HUES6 (cell line): ENCODE data around the gene IP6K2.

Experiments
- H3K27ac ChIP-seq: 2 replicates; pipeline ENCODE4 v1.7.0; 2013; ENCODE audit warnings: low read depth, mild to moderate bottlenecking, low read length, inconsistent platforms
- H3K27me3 ChIP-seq: 2 replicates; pipeline ENCODE4 v1.6.1; 2013; ENCODE audit warnings: low read length; ENCODE audit not compliant: control insufficient read depth, insufficient read depth
- H3K36me3 ChIP-seq: 2 replicates; pipeline ENCODE4 v1.6.1; 2013; ENCODE audit warnings: low read length; ENCODE audit not compliant: control insufficient read depth, insufficient read depth
- H3K4me1 ChIP-seq: 2 replicates; pipeline ENCODE4 v1.6.1; 2013; ENCODE audit warnings: low read length; ENCODE audit not compliant: control insufficient read depth, insufficient read depth
- H3K4me3 ChIP-seq: 2 replicates; pipeline ENCODE4 v1.5.1; 2013; ENCODE audit warnings: low read depth, low read length
- H3K9ac ChIP-seq: one replicate; pipeline ENCODE4 v1.6.1; 2013; ENCODE audit warnings: mild to moderate bottlenecking, low read length
- H3K9me3 ChIP-seq: 2 replicates; pipeline ENCODE4 v1.6.1; 2013; ENCODE audit warnings: low read depth, low read length; ENCODE audit not compliant: control insufficient read depth, insufficient read depth

The IP6K2 gene

DNA sequence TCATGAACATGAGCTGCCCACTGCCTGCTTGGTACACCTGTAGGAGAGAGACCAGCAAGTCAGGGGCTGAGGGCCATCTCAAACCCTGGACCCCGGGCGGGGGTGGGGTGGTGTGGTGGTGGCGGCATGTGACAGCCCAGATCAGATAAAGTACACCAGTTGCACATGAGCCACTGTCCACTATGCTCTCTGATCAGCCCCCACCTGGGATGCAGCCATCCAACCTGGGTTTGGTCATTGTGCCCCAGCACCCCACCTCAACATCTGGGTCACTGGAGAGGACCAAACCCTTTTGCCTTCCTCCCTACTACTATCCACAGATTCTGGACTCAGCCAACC lies 28.3 kb downstream of the IP6K2 start:
- no peak overlapping the region for H3K27ac ChIP-seq
- H3K27me3 ChIP-seq = no peaks in the 10 kb centered on the region
- H3K4me3 ChIP-seq = no peak overlapping the region
- peaks cover 66% of the 10 kb centered on the region for H3K36me3 ChIP-seq
- no peak overlapping the region for H3K9ac ChIP-seq
- no peaks in the 10 kb centered on the region for H3K9me3 ChIP-seq
- H3K4me1 ChIP-seq = peaks cover 10% of the 10 kb centered on the region

DNA sequence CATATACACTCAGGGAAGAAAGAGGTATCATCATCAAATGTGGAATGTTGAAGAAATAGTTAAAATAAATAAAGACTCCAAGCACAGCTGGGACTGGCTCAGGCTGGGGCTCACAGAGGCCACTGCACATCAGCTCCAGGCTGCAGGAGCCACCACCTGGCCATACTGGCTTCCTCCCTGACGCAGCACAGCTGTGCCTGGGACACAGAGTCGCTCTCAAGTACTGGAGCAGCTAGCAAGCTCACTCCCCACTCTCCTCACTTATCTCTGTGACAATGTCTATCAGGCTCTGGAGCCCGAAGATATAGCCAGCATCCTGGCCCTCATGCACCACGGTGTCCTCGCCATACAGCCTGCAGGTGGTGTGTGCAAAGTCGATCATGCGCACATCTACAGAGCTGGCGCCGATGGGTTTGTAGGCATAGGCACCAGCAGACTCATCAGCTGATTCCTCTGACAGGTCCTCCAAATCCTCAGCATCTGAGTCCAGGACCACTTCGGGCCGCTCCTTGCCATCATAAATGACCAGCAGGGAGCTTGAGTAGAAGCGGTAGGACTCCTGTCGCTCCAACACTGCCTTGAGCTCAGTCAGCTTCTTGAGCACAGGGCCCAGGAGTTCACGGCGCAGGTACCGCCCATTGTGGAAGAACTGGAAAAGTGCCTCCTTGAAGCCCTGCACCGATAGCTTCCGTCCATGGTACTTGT lies 28.8 kb downstream of the IP6K2 start:
- H3K4me3 ChIP-seq = no peak overlapping the region
- H3K9me3 ChIP-seq = no peaks in the 10 kb centered on the region
- no peaks in the 10 kb centered on the region for H3K27me3 ChIP-seq
- peaks cover 9% of the 10 kb centered on the region for H3K4me1 ChIP-seq
- H3K27ac ChIP-seq = no peak overlapping the region
- peaks cover 61% of the 10 kb centered on the region for H3K36me3 ChIP-seq
- no peak overlapping the region for H3K9ac ChIP-seq

DNA sequence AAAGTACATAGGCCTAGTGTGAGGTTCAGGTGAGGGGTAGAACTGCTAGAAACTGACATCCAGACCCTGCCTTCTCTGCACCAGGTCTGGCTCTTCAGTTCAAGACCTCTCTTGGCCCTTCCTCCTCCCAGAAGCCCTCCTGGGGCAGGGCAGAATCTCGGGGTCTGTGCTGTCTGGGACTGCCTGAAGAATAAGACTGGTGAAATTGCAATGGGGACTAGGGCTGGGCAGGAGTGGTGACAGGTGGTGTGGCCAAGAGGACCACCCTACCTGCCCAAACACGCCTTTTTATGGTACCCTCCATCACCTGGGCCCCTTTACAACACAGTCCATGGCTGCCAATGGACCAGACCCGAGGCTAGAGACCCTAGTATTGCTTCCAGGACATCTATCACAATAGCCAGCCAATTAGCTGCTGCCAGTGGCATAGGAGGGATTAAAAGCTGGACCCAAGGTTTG lies 29.8 kb downstream of the IP6K2 start:
- Histone ChIP-seq H3K36me3 (peaks cover 60% of the 10 kb centered on the region), H3K4me1 (peaks cover 9% of the 10 kb centered on the region), H3K9me3 (no peaks in the 10 kb centered on the region), H3K9ac (no peak overlapping the region), H3K27ac (no peak overlapping the region), H3K27me3 (no peaks in the 10 kb centered on the region), H3K4me3 (no peak overlapping the region)

DNA sequence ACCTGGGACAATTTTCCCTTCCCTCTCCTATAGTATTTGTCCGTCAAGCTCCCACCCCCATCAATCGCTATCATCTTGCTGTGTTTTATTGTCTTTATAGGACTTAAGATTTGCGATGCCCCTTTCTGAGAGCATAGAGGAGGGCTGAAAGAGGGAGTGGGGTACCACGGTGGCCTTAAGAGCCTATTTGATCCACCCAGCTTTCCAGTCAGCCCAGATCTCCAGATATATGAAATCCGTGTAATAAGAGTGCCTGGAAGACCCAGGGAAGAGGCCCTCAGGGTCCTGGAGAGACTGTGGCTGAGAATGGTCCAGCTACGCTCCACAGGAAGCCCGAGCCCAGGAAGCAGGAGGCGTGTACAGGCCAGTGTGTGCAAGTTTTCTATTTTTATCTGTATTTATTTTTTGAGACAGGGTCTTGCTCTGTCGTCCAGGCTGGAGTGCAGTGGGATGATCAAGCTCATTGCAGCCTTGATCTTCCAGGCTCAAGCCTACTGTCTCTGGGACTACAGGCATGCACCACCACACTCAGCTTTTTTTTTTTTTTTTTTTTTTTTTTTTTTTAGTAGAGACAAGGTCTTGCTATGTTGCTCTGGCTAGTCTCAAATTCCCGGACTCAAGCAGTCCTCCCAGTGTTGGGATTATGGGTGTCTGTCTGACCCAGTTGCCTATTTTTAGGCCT lies 30.3 kb downstream of the IP6K2 start:
- Histone ChIP-seq H3K36me3 (peaks cover 60% of the 10 kb centered on the region), H3K4me3 (peak overlapping the region; percentile 99), H3K27ac (no peak overlapping the region)

DNA sequence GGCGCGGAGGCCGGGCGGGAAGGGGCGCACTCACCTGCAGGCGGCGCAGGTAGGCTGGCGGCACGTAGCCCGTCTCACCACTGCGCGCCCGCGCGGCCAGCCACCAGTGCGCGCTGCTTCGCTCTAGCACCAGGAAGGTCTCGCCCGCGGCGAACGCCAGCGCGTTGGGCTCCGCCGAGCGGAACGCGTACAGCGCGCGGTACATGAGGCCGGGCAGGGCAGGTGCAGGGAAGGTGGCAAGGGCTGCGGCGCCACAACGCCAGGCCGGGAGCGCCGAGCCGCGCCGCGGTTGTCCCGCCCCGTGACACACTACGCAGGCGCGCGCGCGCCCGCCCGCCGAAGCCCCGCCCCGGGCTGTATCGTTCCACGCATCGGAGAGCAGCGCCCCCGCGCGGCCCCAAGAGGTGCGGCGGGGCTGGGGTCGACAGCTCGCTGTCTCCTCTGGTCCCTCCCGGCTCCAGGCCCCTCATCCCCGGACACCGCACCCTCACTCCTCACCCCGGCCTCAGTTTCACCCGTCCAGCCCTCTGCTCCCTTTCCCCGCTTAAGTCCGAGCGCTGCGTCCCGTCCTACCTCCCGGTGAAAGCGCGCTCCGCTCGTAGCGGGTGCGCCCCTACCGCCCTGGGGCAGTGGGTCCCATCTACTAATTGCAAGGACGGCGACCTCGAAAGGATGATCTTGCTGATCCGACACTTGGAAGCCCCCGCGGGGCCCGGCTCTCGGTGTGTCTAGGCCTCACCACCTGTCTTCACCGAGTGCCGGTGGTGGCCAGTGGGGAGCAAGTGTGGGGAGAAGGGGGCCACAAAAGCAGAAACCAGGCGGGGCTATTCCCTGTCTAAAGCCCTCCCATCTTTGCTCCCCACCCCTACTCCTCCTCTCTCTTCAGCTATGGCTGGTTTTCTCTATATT lies 31.2 kb downstream of the IP6K2 start, which contains the start of gene NCKIPSD:
Gene NCKIPSD (minus strand): TSS at position 313 of the 909 bp plus-strand sequence. CDS start 108 bp downstream, at position 205.
- Histone ChIP-seq H3K9ac (peak within 1 kb of the TSS; percentile 96), H3K27ac (peak within 1 kb of the TSS; percentile 76), H3K4me1 (peaks cover 9% of the 10 kb centered on the region), H3K36me3 (peaks cover 61% of the 10 kb centered on the region), H3K27me3 (no peaks in the 10 kb centered on the region), H3K4me3 (peak within 1 kb of the TSS; percentile 99), H3K9me3 (no peaks in the 10 kb centered on the region)

More for the DNA sequence above, 30.3 kb downstream of the IP6K2 start:
- no peaks in the 10 kb centered on the region for H3K27me3 ChIP-seq
- H3K4me1 ChIP-seq = peaks cover 9% of the 10 kb centered on the region
- H3K9me3 ChIP-seq = no peaks in the 10 kb centered on the region
- H3K9ac ChIP-seq = no peak overlapping the region

DNA sequence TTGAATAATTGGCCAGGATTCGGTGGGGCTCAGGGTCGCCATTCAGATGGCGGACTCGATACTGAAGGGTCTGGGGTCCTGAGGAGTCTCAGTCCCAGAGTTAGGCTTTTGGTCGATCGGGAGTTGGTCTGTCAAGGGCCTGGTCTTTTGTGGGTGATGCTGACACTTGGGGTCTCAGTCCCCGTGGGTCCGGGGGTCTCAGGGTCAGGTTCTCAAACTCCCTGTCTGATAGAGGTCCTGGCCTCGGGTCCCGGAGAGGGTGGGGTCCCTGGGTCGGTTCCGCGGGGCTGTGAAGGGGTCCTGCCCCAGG lies 31.8 kb downstream of the IP6K2 start:
- peak overlapping the region; percentile 76 for H3K27ac ChIP-seq
- H3K27me3 ChIP-seq = no peaks in the 10 kb centered on the region
- no peaks in the 10 kb centered on the region for H3K9me3 ChIP-seq
- H3K4me1 ChIP-seq = peaks cover 9% of the 10 kb centered on the region
- peak overlapping the region; percentile 99 for H3K4me3 ChIP-seq
- peak overlapping the region; percentile 96 for H3K9ac ChIP-seq
- peaks cover 61% of the 10 kb centered on the region for H3K36me3 ChIP-seq

DNA sequence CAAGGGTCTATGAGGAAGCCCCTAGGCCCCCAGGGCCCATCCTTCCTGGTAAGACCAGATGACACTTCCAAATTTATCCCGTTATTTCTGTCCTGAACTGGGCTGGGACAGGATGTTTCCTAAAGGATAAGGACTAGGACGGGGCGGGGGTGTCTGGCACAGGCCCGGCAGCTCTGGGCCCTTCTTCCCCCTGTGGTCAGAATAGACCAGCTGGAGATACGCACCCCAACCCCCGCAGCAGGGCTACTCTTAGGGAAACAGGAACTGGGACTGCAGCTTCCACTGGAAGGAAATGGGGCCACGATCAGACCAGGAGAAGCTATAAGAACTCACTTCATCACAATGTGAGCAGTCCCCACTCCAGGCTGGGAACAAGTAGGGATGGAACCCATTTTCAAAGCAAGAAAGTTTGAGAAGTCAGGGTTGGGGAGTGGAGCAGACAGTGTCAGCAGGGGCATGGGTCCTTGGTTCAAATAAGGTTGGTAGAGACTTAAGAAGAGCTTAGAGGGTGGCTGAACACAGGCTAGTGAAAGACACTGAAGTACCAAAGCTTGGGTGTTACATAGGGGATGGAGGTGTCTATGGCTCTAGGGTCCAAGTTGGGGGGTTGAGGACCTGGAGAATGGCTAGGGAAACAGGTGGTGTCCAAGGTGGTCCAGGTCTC lies 32.4 kb downstream of the IP6K2 start:
- Histone ChIP-seq H3K4me1 (peaks cover 9% of the 10 kb centered on the region), H3K9me3 (no peaks in the 10 kb centered on the region), H3K36me3 (peaks cover 61% of the 10 kb centered on the region), H3K27ac (no peak overlapping the region), H3K27me3 (no peaks in the 10 kb centered on the region), H3K4me3 (peak overlapping the region; percentile 99), H3K9ac (no peak overlapping the region)

DNA sequence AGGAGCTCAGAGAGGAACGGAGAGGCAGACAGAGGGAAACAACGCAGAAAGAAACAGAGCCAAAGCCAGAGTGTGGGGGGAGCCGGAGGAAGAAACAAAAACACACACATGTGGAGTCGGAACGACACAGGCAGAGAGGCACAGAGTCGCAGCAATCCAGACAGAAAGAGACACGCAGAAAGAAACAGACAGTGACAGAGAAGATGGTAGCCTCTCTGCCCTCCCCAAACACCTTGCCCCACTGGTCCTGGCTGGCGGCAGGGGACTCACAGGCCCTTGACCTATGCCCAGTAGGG lies 33.0 kb downstream of the IP6K2 start:
- no peaks in the 10 kb centered on the region for H3K27me3 ChIP-seq
- no peaks in the 10 kb centered on the region for H3K9me3 ChIP-seq
- peaks cover 9% of the 10 kb centered on the region for H3K4me1 ChIP-seq
- no peak overlapping the region for H3K9ac ChIP-seq
- H3K4me3 ChIP-seq = peak overlapping the region; percentile 99
- H3K27ac ChIP-seq = no peak overlapping the region
- H3K36me3 ChIP-seq = peaks cover 61% of the 10 kb centered on the region

DNA sequence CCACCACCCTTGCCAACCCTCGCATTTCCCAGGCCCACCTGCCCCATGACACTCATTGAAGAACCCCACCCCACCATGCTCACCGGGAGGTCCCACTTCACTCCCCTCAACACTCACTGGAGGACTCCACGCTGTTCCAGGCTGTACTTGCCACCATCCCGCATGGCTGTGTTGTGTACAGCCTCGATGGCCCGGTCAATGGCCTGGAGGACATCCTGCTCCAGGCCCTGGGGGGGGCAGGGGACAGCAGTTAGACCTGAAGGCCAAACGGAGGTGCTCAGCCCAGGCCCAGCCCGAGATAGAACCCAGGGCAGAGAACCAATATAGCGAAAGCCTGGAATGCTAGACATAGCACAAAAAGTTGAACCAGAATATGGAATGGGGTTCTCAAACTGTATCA lies 34.2 kb downstream of the IP6K2 start:
- H3K4me1 ChIP-seq = peaks cover 9% of the 10 kb centered on the region
- no peak overlapping the region for H3K27ac ChIP-seq
- H3K9me3 ChIP-seq = no peaks in the 10 kb centered on the region
- no peaks in the 10 kb centered on the region for H3K27me3 ChIP-seq
- H3K4me3 ChIP-seq = no peak overlapping the region
- H3K9ac ChIP-seq = no peak overlapping the region
- peaks cover 61% of the 10 kb centered on the region for H3K36me3 ChIP-seq

DNA sequence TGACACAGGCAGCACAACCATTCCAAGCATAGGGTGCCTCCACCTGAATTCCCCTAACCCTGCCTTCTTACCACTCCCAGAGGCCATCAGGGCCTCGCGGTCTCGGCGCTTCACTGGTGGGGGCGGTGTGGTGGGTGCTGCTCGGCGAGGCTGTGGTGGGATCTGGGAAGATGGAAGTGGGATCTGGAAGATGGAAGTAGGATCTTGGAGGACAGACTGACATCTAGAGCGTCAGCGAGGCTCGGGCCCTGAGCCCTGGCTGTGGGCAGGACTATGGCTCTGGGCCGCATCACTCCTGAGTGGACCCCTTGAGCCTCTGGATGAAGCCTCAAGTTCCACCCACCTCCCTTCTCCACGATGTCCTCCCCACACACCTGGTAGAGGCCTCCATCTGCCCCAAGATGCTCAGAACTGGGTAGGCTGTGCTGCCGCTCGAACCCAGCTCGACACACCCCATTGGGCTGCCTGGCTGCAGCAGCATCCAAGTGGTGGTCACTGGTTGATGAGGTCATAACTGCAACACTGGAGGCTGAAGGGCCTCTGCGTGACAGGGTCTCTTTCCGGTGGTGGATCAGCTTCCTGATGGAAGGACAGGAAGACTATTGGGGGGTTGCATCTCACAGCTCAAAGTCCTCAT lies 34.9 kb downstream of the IP6K2 start:
- Histone ChIP-seq H3K9ac (no peak overlapping the region), H3K4me1 (peaks cover 9% of the 10 kb centered on the region), H3K9me3 (no peaks in the 10 kb centered on the region), H3K36me3 (peaks cover 61% of the 10 kb centered on the region), H3K4me3 (no peak overlapping the region), H3K27ac (no peak overlapping the region), H3K27me3 (no peaks in the 10 kb centered on the region)
